Osteoblast (primary cell): ENCODE measurements around the gene MYH11. TPM values are rescaled to one million over a fixed set of nuclear protein-coding genes. Genes with fewer than 3 reads are reported as not detected.

ENCODE experiments used
- DNase-seq: peaks from one replicate; pipeline ENCODE4 v3.0.0; 2011; ENCODE audit warnings: low spot score, mixed read lengths; ENCODE audit not compliant: insufficient read length; ENCODE audit errors: missing footprints
- H2AFZ ChIP-seq: 2 replicates; pipeline ENCODE4 v1.6.0; 2011; ENCODE audit warnings: mild to moderate bottlenecking, low read length
- H3K27ac ChIP-seq: 2 replicates; pipeline ENCODE4 v1.5.1; 2011; ENCODE audit warnings: mild to moderate bottlenecking, low read depth, low read length, moderate library complexity
- H3K27me3 ChIP-seq: 2 replicates; pipeline ENCODE4 v1.6.0; 2012; ENCODE audit warnings: mild to moderate bottlenecking, control low read depth, inconsistent platforms, low read length, moderate library complexity; ENCODE audit not compliant: insufficient read depth
- H3K36me3 ChIP-seq: 2 replicates; pipeline ENCODE4 v1.5.1; 2011; ENCODE audit warnings: mild to moderate bottlenecking, low read length, control low read depth, moderate library complexity; ENCODE audit not compliant: insufficient read depth
- H3K4me1 ChIP-seq: 2 replicates; pipeline ENCODE4 v1.5.1; 2011; ENCODE audit warnings: mild to moderate bottlenecking, low read length, control low read depth, moderate library complexity; ENCODE audit not compliant: insufficient read depth
- H3K4me2 ChIP-seq: 2 replicates; pipeline ENCODE4 v1.6.0; 2011; ENCODE audit warnings: mild to moderate bottlenecking, low read length; ENCODE audit not compliant: insufficient read depth
- H3K4me3 ChIP-seq: fragments of 200-600 bp; sonication (generic); 3 replicates; pipeline ENCODE4 v1.5.1; 2012; ENCODE audit warnings: mild to moderate bottlenecking, low read length, inconsistent platforms; ENCODE audit not compliant: insufficient read depth
- H3K79me2 ChIP-seq: 2 replicates; pipeline ENCODE4 v1.6.0; 2012; ENCODE audit warnings: mild to moderate bottlenecking, low read length, control low read depth, inconsistent platforms; ENCODE audit not compliant: insufficient read depth
- H3K9me3 ChIP-seq: 2 replicates; pipeline ENCODE4 v1.5.1; 2011; ENCODE audit warnings: low read depth, low read length, control low read depth
- H4K20me1 ChIP-seq: 2 replicates; pipeline ENCODE4 v1.6.0; 2012; ENCODE audit warnings: mild to moderate bottlenecking, low read length, control low read depth; ENCODE audit not compliant: insufficient read depth
- CTCF ChIP-seq: IDR thresholded peaks from 2 replicates; pipeline ENCODE4 v1.5.1; 2011; ENCODE audit warnings: mild to moderate bottlenecking, low read depth, low read length, moderate library complexity; ENCODE audit errors: extremely low read depth
- total RNA-seq: library from RNA; depleted of rRNA; stranded (reverse); fragments of >200 nt; gene quantifications from 2 replicates; pipeline ENCODE4 v1.2.3, GENCODE V29; 2012

The MYH11 gene
- total RNA-seq, 1 donor, result under 0.01 TPM

DNA sequence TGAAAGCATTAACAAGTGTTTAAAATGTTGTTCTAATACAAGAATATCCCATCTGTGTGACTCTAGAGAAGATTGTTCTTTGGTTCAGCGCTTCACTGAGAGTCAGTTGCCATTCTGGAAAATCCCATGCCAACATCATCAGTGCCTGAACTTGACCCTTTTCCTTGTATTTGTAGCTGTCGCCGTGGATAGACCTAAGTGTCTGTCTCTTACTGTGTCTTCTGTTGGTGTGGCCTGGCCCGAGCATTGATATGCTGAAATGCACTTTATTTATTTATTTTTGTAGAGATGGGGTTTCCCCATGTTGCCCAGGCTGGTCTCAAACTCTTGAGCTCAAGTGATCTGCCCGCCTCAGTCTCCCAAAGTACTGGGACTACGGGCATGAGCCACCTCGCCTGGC lies 76.0 kb downstream of the MYH11 start:
- Histone ChIP-seq H3K4me3 (no peak overlapping the region), H3K4me2 (no peak overlapping the region), H3K27ac (no peak overlapping the region), H3K9me3 (no peaks in the 10 kb centered on the region), H4K20me1 (peaks cover 2% of the 10 kb centered on the region), H3K4me1 (no peaks in the 10 kb centered on the region), H3K27me3 (peaks cover 16% of the 10 kb centered on the region), H3K36me3 (no peaks in the 10 kb centered on the region), H2AFZ (no peak overlapping the region), H3K79me2 (no peaks in the 10 kb centered on the region)
- DNase-seq, result no peak
- no peak for TF ChIP-seq CTCF

GRCh38 chr16:15779664-15780351 lies 77.0 kb downstream of the MYH11 start:
- Histone ChIP-seq H4K20me1 (peaks cover 2% of the 10 kb centered on the region), H3K9me3 (no peaks in the 10 kb centered on the region), H3K4me1 (no peaks in the 10 kb centered on the region), H2AFZ (no peak overlapping the region), H3K36me3 (no peaks in the 10 kb centered on the region), H3K27ac (no peak overlapping the region), H3K4me3 (no peak overlapping the region), H3K79me2 (no peaks in the 10 kb centered on the region), H3K4me2 (no peak overlapping the region), H3K27me3 (peaks cover 13% of the 10 kb centered on the region)
- TF ChIP-seq CTCF, result no peak
- DNase-seq, result no peak

- Histone ChIP-seq H3K27ac (no peak overlapping the region), H2AFZ (no peak overlapping the region), H3K79me2 (no peaks in the 10 kb centered on the region), H3K4me1 (no peaks in the 10 kb centered on the region), H3K4me2 (no peak overlapping the region), H3K27me3 (peaks cover 20% of the 10 kb centered on the region), H3K4me3 (no peak overlapping the region), H4K20me1 (peaks cover 2% of the 10 kb centered on the region), H3K9me3 (no peaks in the 10 kb centered on the region), H3K36me3 (no peaks in the 10 kb centered on the region)
- TF ChIP-seq CTCF, result no peak
- DNase-seq, result no peak
These were observed 77.7 kb downstream of the MYH11 start for GRCh38 chr16:15778999-15779614.

DNA sequence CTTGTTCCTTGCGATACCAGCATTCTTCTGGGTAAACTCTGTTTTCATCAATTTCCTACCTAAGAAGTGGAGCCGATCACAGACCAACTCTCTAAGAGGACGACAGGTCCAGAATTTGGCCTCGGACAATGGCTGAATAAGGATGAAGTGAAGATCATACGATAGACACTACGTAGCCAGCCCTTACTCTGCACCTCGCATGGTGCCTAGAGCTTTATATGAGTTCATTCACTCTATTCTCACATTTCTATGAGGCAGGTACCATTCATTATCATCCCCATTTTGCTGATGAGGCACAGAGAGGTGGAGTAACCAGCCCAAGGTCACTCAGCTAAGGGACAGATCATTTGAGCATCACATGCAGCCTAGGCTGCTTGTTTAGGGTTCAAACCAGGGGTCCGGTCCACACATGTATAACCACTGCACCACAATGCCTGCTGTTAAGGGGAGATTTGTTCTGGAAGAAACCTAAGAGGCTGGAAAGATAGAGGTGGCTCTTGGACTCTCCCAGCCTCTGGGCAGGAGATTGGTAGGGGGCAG lies 78.6 kb downstream of the MYH11 start:
- Histone ChIP-seq H3K27ac (no peak overlapping the region), H3K4me3 (no peak overlapping the region), H3K9me3 (no peaks in the 10 kb centered on the region), H2AFZ (no peak overlapping the region), H4K20me1 (peaks cover 2% of the 10 kb centered on the region), H3K79me2 (no peaks in the 10 kb centered on the region), H3K36me3 (no peaks in the 10 kb centered on the region), H3K27me3 (peaks cover 20% of the 10 kb centered on the region), H3K4me1 (no peaks in the 10 kb centered on the region), H3K4me2 (no peak overlapping the region)
- no peak for TF ChIP-seq CTCF
- no peak for DNase-seq
